Rectal smooth muscle tissue (tissue), 1 donor: ENCODE results near the gene CD74.
A peak's percentile ranks its signal among the peaks of the same experiment; 100 is the strongest.

Source experiments
- H3K27ac ChIP-seq: one replicate; pipeline ENCODE4 v1.7.0; 2013; ENCODE audit warnings: low read depth, low read length, inconsistent platforms
- H3K27me3 ChIP-seq: one replicate; pipeline ENCODE4 v1.7.0; 2013; ENCODE audit warnings: low read length; ENCODE audit not compliant: control insufficient read depth, insufficient read depth
- H3K36me3 ChIP-seq: one replicate; pipeline ENCODE4 v1.7.0; 2013; ENCODE audit warnings: low read length; ENCODE audit not compliant: control insufficient read depth, insufficient read depth
- H3K4me1 ChIP-seq: one replicate; pipeline ENCODE4 v1.7.0; 2013; ENCODE audit warnings: low read length; ENCODE audit not compliant: control insufficient read depth, insufficient read depth
- H3K4me3 ChIP-seq: one replicate; pipeline ENCODE4 v1.7.0; 2013; ENCODE audit warnings: low read length
- H3K9ac ChIP-seq: one replicate; pipeline ENCODE4 v1.7.0; 2013; ENCODE audit warnings: low read length

Gene CD74

DNA sequence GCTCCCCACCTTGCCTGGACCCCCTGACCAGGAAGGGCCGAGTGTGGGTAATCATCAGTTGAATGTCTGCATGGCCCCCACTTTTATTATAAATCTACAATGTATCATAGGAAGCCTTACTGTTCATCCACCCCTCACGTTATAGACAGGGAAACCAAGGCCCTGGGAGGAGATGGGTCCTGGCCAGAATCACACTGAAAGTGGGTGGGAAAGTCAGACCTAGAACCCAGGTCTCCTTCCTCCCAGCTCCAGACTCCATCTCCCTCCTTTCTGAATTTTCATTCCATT is 17.1 kb downstream of the CD74 start:
- Histone ChIP-seq H3K4me3 (no peak overlapping the region), H3K27me3 (no peaks in the 10 kb centered on the region), H3K36me3 (peaks cover 49% of the 10 kb centered on the region), H3K9ac (no peak overlapping the region), H3K4me1 (no peaks in the 10 kb centered on the region), H3K27ac (no peak overlapping the region)

DNA sequence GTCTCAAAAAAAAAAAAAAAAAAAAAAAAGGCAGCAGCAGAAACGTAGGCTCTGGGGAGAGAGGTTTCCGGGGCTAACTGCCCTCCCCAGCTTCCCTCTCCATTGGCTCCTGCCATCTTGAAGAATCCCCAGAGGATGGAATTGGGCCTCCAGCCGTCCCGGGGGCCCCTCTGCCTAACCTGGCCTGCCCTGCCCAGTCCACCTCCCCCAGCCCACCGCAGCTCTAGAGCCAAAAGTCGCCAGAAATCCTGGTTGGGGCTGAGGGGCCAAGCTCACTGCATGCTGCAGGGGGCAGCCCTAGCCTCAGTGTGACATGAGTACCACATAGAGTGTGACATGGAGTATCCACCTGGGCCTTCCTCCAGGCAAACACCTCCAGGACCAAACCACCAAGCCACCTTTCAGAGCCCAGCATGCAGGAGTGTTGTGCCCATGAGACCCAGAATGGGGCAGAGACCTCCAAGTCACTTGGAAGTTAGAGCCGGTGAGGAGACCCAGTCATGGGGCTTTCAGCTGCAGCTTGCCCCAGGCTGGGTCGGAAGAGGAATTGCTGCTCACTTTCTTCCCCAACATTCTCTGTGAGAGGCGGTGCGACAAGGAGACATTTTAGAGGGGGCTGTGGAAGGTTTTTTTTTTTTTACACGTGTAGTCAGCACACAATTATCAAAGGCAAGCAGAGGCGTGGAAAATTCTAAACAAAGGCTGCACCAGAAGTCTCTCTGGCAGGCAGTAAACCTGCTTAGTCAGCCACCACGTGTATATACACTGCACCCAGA is 17.6 kb downstream of the CD74 start:
- Histone ChIP-seq H3K27ac (no peak overlapping the region), H3K4me1 (no peaks in the 10 kb centered on the region), H3K9ac (no peak overlapping the region), H3K27me3 (no peaks in the 10 kb centered on the region), H3K4me3 (no peak overlapping the region), H3K36me3 (peaks cover 49% of the 10 kb centered on the region)

- H3K27ac ChIP-seq: no peak overlapping the region
- H3K9ac ChIP-seq: no peak overlapping the region
- no peak overlapping the region for H3K4me3 ChIP-seq
- H3K36me3 ChIP-seq: peaks cover 51% of the 10 kb centered on the region
- H3K27me3 ChIP-seq: no peaks in the 10 kb centered on the region
- H3K4me1 ChIP-seq: no peaks in the 10 kb centered on the region
These were observed 18.6 kb downstream of the CD74 start for GRCh38 chr5:150394131-150394530.

GRCh38 chr5:150393096-150393645 is 19.5 kb downstream of the CD74 start:
- Histone ChIP-seq H3K36me3 (peaks cover 50% of the 10 kb centered on the region), H3K27me3 (no peaks in the 10 kb centered on the region), H3K4me1 (no peaks in the 10 kb centered on the region), H3K4me3 (no peak overlapping the region), H3K27ac (no peak overlapping the region), H3K9ac (no peak overlapping the region)

DNA sequence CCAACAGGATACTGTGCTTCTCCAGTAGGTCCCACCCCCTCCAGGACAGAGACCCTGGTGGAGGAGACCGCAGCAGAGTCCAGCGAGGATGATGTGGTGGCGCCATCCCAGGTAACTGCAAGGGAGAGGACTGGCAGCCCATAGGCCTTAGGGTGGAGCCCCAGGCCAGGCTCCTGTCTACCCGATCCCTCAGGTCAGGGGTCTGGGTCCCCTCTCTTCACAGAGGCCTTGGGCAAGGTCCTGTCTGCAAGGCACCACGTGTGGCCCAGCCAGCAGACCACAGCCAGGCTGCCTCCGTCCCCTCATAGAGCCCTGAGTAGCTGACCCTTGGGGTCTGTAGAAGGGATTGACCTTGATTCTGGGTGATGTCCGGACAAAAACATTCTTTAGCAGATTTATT is 20.0 kb downstream of the CD74 start:
- Histone ChIP-seq H3K4me3 (no peak overlapping the region), H3K36me3 (peaks cover 55% of the 10 kb centered on the region), H3K9ac (no peak overlapping the region), H3K4me1 (no peaks in the 10 kb centered on the region), H3K27ac (no peak overlapping the region), H3K27me3 (no peaks in the 10 kb centered on the region)

DNA sequence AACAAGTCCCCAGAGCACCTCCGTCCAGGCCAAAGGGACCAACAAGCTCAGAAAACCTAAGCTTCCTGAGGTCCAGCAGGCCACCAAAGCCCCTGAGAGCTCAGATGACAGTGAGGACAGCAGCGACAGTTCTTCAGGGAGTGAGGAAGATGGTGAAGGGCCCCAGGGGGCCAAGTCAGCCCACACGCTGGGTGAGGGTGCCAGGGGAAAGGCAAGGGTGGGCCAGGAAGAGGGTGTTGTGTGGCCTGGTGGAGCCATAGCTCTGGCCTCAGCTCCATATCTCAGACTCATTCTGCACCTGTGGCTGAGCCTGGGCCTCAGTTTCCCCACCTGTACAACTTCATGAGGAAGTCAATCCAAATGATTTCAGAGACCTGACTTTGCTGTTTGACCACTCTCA is 20.7 kb downstream of the CD74 start:
- no peak overlapping the region for H3K9ac ChIP-seq
- H3K27ac ChIP-seq: no peak overlapping the region
- H3K4me1 ChIP-seq: no peaks in the 10 kb centered on the region
- H3K27me3 ChIP-seq: no peaks in the 10 kb centered on the region
- H3K4me3 ChIP-seq: no peak overlapping the region
- H3K36me3 ChIP-seq: peaks cover 54% of the 10 kb centered on the region

GRCh38 chr5:150391064-150391834 is 21.5 kb downstream of the CD74 start:
- Histone ChIP-seq H3K36me3 (peaks cover 49% of the 10 kb centered on the region), H3K27me3 (no peaks in the 10 kb centered on the region)

GRCh38 chr5:150389531-150390266 is 23.0 kb downstream of the CD74 start:
- no peak overlapping the region for H3K27ac ChIP-seq
- H3K4me3 ChIP-seq: no peak overlapping the region
- no peaks in the 10 kb centered on the region for H3K4me1 ChIP-seq
- peaks cover 47% of the 10 kb centered on the region for H3K36me3 ChIP-seq
- H3K9ac ChIP-seq: no peak overlapping the region
- H3K27me3 ChIP-seq: no peaks in the 10 kb centered on the region

More at GRCh38 chr5:150391064-150391834, 21.5 kb downstream of the CD74 start:
- no peak overlapping the region for H3K9ac ChIP-seq
- no peak overlapping the region for H3K27ac ChIP-seq
- H3K4me3 ChIP-seq: no peak overlapping the region
- no peaks in the 10 kb centered on the region for H3K4me1 ChIP-seq

DNA sequence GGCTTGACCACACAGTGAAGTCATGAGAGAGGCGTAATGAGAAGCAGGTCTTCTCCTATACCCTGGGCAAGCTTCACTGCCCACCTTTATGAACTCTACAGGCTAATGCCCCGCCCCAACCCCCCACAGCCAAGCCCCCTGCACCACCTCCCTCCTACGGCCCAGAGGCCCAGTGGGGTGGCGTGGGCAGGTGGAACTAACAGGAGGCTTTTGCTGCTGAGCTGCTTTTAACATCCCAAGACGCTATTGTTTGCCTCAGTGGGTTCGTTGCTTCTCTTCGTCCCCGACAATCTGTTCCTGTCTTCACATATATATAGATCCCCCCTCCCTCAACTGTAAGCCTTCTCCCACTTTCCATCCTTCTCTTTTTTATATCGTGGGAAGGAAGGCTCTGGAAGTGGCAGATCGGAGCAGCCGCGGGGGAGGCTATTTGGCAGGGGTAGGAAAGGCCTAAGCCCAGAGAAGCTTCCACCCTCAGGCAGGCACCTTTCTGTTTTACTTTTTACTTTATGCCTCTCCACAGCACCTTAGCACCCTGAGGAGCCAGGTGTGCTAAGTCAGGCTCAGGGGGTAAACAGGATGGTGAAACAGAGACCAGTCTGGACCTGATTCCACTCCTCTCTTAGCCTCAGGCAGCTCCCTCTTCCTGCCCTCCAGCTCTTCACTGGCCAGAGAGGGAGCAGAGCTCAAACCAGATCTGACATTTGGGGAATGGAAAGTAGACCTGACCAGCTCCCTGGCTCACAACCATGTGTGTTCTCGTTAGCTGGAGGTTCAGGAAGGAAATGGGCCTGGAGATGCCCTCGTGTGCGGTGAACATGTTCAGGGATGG is 26.5 kb downstream of the CD74 start:
- H3K9ac ChIP-seq: no peak overlapping the region
- no peak overlapping the region for H3K27ac ChIP-seq
- H3K4me1 ChIP-seq: no peaks in the 10 kb centered on the region
- peaks cover 46% of the 10 kb centered on the region for H3K36me3 ChIP-seq
- H3K4me3 ChIP-seq: no peak overlapping the region
- no peaks in the 10 kb centered on the region for H3K27me3 ChIP-seq

DNA sequence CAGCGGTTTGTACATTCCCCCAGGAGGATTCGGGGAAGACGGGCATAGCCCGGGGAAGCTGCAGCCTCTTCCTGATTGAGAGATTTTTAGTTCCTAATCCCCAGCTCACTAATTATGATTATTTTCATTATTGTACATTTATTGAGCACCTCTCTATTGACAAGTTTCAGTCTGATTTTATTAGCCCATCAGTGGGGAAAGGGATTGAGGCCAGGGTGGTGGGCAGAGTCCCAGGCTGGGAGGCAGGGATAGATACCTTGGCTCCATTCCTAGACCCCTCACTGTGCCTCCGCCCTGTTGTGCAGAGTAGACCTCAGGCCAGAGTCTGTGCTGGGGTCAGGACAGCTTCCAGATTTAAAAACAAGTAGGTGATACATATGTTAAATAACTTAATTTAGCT is 28.0 kb downstream of the CD74 start:
- Histone ChIP-seq H3K27ac (no peak overlapping the region), H3K4me3 (no peak overlapping the region), H3K36me3 (peaks cover 53% of the 10 kb centered on the region), H3K4me1 (no peaks in the 10 kb centered on the region), H3K9ac (no peak overlapping the region), H3K27me3 (no peaks in the 10 kb centered on the region)

DNA sequence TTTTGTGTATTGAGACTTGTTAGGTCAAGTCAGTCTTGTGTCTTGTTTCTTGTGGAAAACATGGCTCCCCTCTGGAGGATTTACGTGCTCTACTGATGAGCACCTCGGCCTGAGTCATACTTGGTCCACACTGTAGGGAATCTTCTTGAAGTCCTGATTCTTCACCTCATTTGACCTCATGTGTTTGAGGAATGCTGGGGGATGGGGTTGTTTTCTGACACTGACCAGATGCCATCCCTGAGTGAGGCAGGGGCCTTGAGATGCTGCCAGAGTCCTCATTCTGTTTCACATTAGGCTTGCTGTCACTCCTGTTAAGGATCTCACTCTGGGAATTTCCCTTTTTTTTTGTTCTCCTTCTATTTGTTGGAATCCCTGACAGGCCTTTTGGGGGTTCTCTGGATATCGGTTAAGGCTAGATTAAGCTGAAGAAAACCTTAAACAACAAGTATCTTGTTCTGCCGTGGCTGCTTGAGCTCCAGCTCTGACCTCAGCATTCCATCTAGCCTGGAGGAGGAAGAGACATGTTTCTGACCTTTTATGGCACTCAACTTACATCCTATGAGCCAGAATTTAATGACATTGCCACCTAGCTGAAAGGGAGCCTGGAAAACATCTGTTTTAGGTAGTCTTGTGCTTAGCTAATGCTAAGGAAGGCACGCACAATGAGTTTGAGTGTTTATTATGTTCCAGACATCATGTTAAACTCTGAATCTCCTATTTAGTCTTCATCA is 34.6 kb downstream of the CD74 start:
- Histone ChIP-seq H3K9ac (no peak overlapping the region), H3K27me3 (no peaks in the 10 kb centered on the region), H3K4me3 (no peak overlapping the region), H3K27ac (peak overlapping the region; percentile 40), H3K36me3 (peaks cover 58% of the 10 kb centered on the region), H3K4me1 (no peaks in the 10 kb centered on the region)
